Measurements from ENCODE around the gene GLRA1. TPM values are rescaled to one million over a fixed set of nuclear protein-coding genes. Genes with fewer than 3 reads are reported as not detected.
"Not testable (repeated sequence)": the region's sequence is repeated elsewhere in the genome, so short reads cannot be mapped to it uniquely, and the experiment has no call there.

Gene GLRA1
- total RNA-seq, 1 donor from 2014 or later: not detected

DNA sequence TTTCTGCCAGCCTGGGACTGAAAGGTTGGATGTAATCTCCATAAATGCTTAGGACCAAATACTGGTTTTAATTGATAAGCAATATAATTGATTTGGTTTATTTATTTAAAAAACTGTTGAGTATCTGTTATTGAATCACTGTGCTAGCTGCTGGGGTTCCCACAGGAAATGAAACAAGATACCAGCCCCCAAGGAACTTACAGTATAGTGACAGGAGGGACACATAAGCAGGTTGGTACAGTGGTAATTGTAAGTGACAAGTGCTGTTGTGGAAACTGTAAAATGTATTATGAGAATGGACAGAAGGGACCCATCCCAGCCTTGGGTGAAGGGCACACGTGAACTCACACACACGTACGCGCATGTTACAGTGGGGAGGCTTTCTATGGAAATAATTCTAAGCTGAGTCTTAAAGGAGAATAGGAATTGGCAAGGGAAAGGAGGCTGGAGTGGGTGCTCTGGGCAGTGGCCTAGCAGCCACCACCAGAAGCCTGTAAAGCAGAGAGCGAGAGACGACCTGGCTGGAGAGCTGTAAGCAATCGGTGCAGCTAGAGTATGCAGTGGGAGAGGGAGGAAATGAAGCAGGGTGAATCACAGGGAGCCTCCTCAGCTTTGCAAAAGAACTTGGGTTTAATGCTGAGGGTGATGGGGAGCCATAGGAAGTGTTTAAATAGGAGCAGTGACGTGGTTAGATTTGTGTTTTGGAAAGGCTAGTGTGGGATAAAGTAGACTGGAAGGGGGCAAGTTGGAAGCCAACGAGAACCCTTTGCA, 39.3 kb downstream of the GLRA1 start:
- intact Hi-C loops (cut with micrococcal nuclease): no loop called here

GRCh38 chr5:151881621-151882225, 42.9 kb downstream of the GLRA1 start:
- intact Hi-C loops (cut with micrococcal nuclease): no loop called here

- intact Hi-C loops (cut with micrococcal nuclease): no loop called here
Observed at GRCh38 chr5:151880324-151880723, 44.3 kb downstream of the GLRA1 start.

- intact Hi-C loops (cut with micrococcal nuclease): no loop called here
Observed at GRCh38 chr5:151873701-151874100, 51.0 kb downstream of the GLRA1 start.

GRCh38 chr5:151872701-151873100, 52.0 kb downstream of the GLRA1 start:
- intact Hi-C loops (cut with micrococcal nuclease): no loop called here

DNA sequence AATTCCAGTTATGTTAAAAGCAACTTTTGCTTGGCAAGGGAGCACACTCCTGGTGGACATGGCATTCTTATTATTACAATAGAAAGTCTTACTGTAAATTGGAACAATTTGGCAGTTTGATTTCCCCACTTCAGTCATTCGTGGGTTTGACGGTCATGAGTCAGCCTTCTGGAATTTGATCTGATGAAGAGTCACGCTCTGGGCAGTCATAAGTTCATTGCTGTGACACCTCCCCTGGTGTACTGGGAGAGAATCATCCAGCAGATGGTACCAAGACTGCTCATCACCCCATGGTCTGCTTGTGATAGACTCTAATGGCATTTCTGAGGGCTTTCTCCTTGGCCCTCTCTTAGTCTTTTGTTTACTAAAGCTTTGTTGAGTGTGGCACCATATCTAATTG, 53.8 kb downstream of the GLRA1 start:
- intact Hi-C loops (cut with micrococcal nuclease): no loop called here

- intact Hi-C loops (cut with micrococcal nuclease): no loop called here
Observed at GRCh38 chr5:151870271-151870670, 54.4 kb downstream of the GLRA1 start.

DNA sequence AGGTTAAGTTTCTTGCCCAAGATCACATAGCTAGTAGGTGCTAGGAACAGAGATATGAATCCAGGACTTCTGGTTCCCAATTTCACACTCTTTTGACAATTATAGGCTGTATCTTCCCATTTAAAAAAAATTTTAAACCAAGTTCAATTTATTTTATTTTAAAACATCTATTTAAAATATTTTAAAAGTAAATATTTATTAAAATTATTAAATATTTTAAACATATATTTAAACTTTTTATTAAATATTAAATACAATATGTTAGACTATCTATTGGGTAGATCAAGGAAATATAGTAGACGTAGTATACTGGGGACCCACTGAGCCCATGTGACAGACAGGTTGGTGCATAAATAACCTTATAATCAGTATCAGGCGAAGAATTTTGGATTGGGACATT, 54.8 kb downstream of the GLRA1 start:
- intact Hi-C loops (cut with micrococcal nuclease): no loop called here

- intact Hi-C loops (cut with micrococcal nuclease): no loop called here
Observed at GRCh38 chr5:151868451-151868850, 56.2 kb downstream of the GLRA1 start.

DNA sequence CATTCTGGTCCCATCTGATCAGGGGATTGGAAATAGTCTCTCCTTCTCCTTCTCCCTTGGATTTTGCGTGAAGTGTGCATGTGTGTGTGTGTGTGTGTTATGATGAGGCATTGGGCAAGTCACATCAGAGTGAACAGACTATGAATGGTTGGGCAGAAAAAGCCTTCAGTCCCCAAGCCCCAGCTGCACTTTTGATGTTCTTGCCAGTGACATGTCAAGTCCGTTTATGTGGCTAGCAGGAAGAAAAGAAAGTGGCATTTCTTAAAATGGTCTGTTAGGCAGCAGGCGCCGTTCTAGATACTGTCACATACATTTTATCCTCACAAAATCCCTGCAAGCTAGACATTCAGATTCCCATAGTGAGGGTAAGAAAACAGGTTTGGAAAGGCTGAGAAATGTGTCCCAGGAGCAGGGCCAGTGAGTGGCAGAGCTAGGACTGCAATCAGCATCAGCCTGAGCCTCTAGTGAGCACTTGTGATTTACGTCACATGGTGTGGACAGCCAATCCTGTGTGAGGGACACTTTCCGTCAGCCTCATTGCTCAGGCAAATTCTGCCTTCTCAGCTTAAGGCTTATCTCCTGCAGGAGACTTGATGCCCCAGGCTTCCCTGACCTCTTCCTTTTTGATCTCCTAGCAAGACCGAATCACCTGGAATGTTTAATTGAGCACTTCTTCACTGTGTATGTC, 60.4 kb downstream of the GLRA1 start:
- intact Hi-C loops (cut with micrococcal nuclease): no loop called here

DNA sequence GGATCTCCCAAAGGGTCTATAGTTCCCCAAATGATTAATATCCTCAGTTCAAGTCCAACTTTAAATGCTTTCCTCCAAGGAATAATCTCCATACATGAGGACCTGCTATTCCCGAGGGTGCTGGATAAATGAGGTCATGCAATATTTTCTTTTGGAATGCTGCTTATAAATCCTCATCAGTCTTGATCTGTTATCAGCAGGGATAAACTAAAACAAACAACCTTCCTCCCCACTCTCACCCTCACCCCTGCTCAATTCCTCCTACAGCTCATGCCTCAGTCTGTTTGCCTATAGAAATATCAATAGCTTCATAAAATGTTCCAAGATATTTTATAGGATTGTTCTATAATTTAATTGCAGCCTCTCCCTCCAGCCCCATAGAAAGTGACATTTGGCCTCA, 61.1 kb downstream of the GLRA1 start:
- intact Hi-C loops (cut with micrococcal nuclease): no loop called here

DNA sequence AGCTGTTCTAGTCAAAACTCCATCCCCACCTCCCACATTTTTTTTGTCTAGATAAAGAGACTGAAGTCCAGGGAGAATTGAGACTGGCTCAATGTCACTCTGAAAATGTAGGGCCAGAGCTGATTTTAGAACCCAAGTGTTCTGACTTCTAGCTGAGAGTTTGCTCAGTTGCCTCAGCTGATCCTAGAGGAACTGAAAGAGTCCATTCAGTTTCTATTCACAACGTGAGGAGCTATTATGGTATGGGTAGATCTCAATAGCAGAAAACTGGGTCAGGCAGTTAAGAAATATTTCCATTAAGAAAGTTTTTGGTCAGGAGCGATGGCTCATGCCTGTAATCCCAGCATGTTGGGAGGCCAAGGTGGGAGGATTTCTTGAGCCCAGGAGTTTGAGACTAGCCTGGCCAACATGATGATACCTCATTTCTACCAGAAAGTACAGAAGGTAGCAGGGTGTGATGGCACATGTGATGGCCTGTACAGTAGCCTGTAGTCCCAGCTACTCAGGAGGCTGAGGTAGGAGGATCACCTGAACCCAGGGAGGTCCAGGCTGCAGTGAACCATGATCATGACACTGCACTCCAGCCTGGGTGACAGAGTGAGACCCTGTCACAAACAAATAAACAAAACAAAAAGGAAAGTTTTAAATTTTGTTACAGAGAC, 61.7 kb downstream of the GLRA1 start:
- intact Hi-C loops (cut with micrococcal nuclease): no loop called here

- intact Hi-C loops (cut with micrococcal nuclease): not testable (repeated sequence)
Observed at GRCh38 chr5:151860867-151861266, 63.8 kb downstream of the GLRA1 start.

DNA sequence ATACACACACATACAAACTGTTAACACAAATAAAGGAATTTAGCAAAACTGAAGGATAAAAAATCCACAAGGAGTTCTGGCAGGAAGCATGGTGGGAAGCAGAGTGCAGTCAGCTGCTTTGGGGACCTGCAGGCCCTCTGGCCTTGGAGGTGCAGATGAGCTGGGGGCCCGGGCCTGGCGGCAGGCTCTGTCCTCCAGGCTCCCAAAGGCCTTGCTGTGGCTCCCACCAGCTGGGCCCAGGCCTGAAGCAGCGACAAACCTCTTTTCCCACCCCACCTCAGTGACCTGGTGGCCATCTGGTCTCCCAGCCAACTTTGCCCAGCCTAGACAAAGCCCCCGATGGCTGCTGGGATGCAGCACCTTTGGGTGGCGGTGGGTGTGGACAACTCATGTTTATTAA, 67.8 kb downstream of the GLRA1 start:
- intact Hi-C loops (cut with micrococcal nuclease): no loop called here

DNA sequence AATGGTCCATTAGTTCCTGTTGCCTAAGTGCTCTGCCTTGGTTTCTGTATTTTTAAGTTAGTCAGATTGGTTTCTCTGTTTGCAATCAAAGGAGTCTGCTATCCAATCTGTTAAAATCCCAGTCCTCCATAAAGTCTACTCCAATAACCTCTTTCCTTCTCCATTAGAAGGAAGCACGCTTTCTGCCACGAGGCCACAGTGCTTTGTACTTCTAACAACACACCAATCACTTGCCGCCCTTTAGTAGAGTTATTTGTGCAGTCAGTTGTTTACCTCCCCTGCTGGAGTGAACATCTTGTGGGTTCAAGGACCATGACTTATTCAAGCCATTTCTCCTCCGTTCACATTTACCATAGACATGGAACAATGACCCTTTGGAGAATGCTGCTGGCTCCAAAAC, 69.0 kb downstream of the GLRA1 start:
- intact Hi-C loops (cut with micrococcal nuclease): no loop called here

DNA sequence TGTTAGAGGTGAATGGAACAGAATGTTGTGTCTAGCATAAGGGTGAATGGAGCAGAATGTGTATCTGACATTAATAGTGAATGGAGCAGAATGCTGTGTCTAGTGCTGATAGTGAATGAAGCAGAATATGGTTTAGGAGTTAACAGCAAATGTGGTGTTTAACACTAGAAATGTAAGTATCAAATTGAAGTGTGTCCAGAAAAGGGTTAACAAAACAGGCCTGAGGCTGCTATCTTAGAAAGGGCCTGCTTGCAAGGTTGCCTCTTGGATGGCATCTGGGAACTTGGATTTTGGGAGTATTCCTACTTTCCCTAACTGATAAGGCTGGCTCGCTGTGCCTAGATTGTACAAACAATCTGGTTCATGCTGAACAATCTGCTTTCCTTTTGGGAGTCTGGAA, 76.8 kb downstream of the GLRA1 start:
- intact Hi-C loops (cut with micrococcal nuclease): no loop called here

DNA sequence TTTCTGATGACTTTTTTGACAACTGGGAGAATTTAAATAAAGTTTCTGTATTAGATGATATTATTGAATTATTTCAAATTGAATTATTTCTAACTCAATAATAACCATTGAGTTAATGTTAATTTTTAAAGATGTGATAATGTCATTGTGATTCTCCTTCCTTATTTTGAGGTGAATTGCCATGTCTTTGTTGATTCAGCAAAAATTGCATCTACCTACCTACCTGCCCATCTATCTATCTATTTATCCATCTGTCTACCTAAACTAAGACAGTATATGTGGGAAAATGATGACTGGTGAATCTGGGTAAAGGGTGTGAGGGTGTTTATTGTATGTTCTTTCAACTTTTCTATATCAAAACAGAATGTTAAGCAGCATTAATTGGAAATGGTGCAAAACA, 77.9 kb downstream of the GLRA1 start:
- intact Hi-C loops (cut with micrococcal nuclease): no loop called here

DNA sequence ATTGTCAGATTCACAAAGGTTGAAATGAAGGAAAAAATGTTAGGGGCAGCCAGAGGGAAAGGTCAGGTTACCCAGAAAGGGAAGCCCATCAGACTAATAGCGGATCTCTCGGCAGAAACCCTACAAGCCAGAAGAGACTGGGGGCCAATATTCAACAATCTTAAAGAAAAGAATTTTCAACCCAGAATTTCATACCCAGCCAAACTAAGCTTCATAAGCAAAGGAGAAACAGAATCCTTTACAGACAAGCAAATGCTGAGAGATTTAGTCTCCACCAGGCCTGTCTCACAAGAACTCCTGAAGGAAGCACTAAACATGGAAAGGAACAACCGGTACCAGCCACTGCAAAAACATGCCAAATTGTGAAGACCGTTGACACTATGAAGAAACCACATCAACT, 91.8 kb downstream of the GLRA1 start:
- intact Hi-C loops (cut with micrococcal nuclease): not testable (repeated sequence)

- intact Hi-C loops (cut with micrococcal nuclease): no loop called here
Observed at GRCh38 chr5:151829370-151829769, 95.3 kb downstream of the GLRA1 start.

DNA sequence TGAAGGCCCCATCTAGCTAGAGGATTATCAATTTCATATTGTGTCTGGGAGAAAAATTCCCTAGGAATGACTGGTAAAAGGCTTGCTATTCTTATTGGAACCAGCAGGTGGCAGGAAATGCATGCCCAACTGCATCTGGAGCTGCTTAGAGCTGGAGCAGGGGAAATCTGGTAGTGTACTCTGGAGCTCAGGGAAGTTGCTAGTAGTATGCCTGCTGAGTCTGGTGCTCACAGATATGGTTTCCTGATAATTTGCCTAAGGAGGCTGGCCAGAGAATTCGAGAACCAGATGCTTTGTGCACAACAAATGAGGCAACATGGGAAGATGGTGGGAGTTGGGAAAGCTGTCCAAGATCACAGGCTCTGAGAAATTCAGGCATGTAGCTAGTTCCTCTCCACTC, 99.2 kb downstream of the GLRA1 start:
- intact Hi-C loops (cut with micrococcal nuclease): loop anchor here (1.0 kb wide), 3 partner anchors 318 to 680 kb away; no protein-coding TSS in a partner anchor

DNA sequence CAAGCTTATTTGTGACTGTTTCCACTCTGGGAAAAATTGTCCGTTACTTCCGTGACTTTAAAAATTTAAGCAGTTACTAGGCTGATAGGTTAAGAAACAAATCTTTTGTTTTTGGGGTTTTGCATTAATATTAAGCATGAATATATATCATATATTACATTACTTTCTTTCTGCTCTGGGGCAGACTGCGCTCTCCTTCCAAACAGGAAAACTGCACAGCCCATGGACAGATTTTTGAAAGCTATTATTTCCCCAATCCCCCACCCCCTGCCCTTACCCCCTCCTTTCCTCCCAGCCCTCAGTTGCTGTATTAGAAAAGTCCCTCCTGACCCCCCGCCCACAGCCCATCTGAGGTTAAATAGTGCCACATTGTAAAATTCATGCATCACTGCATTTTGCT, 102.5 kb downstream of the GLRA1 start:
- intact Hi-C loops (cut with micrococcal nuclease): no loop called here

DNA sequence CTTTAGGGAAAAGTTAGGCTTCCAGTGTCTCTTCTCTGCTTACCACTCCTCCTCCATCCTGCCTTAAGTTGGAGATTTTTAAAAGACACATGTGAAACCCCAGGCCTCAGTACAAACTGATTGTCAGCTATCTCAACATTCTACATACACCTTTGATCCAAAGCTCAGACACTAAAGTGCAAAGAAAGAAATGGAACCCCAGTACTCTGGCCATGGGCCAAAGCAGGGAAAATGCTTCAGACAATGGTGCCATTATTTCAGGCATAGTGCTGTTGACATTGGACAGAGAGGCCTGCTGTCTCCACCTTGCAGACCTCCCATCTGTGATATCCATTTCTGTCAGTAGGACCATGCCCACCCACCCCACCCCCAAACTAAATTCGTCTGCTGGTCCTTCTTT, 103.7 kb downstream of the GLRA1 start:
- intact Hi-C loops (cut with micrococcal nuclease): no loop called here
